ENCODE measurements around the gene AK4.

AK4 gene

GRCh38 chr1:65176591-65176990 lies 28.6 kb downstream of the AK4 start:
- DNase-seq (ENCODE audit: low spot score), result no peak

DNA sequence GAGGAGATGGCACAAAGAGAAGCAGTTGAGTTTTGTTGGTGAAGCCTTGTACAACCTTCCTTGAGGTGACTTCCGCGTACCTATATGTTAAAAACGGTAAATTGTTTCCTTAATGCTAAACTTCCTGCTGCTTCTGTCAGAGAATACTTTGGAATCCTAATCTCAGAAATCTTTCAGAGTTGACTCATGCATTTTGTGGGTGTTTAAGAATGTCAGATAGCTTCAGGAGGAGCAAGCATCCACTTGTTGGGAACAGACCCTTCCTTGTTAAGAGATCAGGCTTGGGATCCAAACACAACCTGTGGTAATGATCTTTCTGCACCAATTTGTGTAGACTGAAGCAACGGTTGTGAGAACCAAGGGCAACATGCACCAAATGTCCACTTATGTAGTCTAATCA lies 29.5 kb downstream of the AK4 start:
- no peak for DNase-seq (ENCODE audit: low spot score)

- no peak for DNase-seq (ENCODE audit: low spot score)
Observed at GRCh38 chr1:65178235-65178634, 30.2 kb downstream of the AK4 start.

DNA sequence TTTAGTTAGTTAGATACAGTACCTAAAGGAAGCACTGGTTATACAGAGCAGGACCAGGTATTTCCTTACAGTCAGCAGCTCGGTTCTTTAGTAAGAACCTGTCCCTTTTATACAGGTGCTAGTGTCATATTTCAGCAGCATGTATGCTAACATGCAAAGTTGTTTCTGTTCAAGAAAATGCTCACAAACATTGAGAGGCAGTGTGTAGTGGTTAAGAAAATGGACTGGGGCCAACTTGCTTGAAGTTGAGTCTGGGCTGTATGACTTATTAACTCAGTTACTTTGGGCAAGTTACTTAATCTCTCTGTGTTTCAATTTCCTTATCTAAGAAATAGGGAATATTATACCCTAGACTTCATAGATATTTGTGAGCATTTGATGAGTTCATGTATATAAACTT lies 31.1 kb downstream of the AK4 start:
- no peak for DNase-seq (ENCODE audit: low spot score)

GRCh38 chr1:65180977-65181376 lies 33.0 kb downstream of the AK4 start:
- DNase-seq (ENCODE audit: low spot score), result no peak

- no peak for DNase-seq (ENCODE audit: low spot score)
Observed at GRCh38 chr1:65182658-65183268, 34.8 kb downstream of the AK4 start.

DNA sequence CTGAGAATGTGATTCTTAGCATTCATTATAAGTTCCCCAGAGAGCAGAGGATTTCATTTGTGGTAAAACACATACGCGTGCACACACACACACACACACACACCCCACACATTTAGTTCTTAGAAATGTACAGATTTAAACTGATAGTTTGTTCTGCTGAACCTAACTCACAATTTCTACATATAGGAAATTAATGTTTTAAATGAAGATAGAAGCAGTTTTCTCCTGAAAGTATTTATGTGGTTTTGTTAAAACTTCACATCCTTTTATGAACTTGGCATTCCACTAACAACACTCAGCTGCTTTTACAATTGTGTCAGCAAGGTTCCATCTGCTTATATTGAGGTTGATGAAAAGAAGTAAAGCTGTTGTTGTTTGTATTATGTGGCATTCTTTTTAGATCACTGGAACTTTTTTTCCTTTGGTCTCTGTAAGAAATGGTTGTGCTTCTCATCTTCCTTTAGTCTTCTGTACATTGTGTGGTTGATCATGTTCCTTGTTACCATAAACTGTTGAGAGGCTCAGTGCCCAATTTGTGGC lies 41.6 kb downstream of the AK4 start:
- no peak for DNase-seq (ENCODE audit: low spot score)

GRCh38 chr1:65190229-65190628 lies 42.2 kb downstream of the AK4 start:
- DNase-seq (ENCODE audit: low spot score), result no peak

- DNase-seq (ENCODE audit: low spot score), result no peak
Observed at GRCh38 chr1:65193129-65193695, 45.2 kb downstream of the AK4 start.

GRCh38 chr1:65195495-65196417 lies 47.8 kb downstream of the AK4 start:
- DNase-seq (ENCODE audit: low spot score), result no peak

GRCh38 chr1:65196926-65197325 lies 48.9 kb downstream of the AK4 start:
- DNase-seq (ENCODE audit: low spot score), result no peak

- DNase-seq (ENCODE audit: low spot score), result no peak
Observed at GRCh38 chr1:65197636-65198035, 49.6 kb downstream of the AK4 start.

- no peak for DNase-seq (ENCODE audit: low spot score)
Observed at GRCh38 chr1:65198096-65198495, 50.1 kb downstream of the AK4 start.

GRCh38 chr1:65200411-65200810 lies 52.4 kb downstream of the AK4 start:
- no peak for DNase-seq (ENCODE audit: low spot score)

DNA sequence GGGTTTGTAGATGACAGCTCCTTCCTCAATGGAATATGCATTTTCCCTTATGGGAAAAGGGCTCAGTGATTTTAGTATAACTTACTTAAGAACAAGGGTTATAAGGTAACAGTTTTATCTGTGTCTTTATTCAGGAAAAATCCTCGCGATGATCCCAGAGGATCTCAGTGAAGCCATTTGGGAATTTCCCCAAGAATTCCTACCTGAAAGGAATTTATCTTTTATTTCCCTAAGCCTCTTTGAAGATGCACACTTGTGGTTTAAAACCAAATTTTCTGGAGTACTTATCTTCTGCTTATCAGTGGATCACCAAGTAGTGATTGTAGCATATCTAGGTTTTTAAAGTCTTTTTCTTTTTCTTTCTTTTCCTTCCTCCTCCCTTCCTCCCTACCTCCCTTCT lies 58.8 kb downstream of the AK4 start:
- DNase-seq (ENCODE audit: low spot score), result no peak

- no peak for DNase-seq (ENCODE audit: low spot score)
Observed at GRCh38 chr1:65207317-65207716, 59.3 kb downstream of the AK4 start.

GRCh38 chr1:65208563-65208973 lies 60.6 kb downstream of the AK4 start:
- no peak for DNase-seq (ENCODE audit: low spot score)

DNA sequence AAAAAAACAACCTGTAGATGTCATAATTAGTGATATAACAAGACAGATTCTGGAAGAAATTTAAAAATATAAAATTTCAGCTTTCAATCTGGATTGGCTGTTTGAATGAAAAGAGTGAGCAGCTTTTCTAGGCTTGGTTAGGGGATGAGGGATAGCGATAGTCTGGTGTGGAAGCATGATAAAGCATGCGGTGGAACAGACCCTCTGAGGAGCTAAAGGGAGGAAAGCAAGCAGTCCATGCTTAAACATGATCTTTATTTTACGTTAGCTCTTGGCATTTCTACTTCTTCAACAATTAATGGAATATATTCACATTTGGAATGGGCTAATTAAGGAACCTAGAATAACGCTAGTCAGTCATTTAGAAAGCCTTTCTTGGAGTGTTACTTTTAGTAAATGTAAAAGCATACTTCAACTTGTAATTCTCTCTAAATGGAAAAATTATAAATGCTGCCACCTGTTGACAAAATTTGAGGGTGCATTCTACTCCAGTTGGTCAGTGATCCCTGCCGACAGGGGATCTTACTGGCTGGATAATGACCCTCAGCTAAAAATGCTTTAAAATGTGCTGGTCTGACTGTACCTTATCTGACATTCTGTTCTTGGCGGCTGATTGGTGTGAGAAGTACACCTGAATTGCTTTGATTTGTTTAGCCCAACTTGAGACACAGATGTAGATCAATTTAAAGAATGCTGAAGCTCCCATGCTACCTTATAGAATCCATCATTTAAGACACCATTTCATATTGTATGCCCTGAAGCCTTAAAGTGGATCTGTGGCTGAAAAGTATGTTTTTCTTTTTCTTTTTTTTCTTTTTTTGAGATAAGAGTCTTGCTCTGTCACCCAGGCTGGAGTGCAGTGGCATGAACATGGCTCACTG lies 61.2 kb downstream of the AK4 start:
- DNase-seq (ENCODE audit: low spot score), result peak; percentile 45

- no peak for DNase-seq (ENCODE audit: low spot score)
Observed at GRCh38 chr1:65210325-65210724, 62.3 kb downstream of the AK4 start.

- no peak for DNase-seq (ENCODE audit: low spot score)
Observed at GRCh38 chr1:65211331-65211730, 63.3 kb downstream of the AK4 start.

DNA sequence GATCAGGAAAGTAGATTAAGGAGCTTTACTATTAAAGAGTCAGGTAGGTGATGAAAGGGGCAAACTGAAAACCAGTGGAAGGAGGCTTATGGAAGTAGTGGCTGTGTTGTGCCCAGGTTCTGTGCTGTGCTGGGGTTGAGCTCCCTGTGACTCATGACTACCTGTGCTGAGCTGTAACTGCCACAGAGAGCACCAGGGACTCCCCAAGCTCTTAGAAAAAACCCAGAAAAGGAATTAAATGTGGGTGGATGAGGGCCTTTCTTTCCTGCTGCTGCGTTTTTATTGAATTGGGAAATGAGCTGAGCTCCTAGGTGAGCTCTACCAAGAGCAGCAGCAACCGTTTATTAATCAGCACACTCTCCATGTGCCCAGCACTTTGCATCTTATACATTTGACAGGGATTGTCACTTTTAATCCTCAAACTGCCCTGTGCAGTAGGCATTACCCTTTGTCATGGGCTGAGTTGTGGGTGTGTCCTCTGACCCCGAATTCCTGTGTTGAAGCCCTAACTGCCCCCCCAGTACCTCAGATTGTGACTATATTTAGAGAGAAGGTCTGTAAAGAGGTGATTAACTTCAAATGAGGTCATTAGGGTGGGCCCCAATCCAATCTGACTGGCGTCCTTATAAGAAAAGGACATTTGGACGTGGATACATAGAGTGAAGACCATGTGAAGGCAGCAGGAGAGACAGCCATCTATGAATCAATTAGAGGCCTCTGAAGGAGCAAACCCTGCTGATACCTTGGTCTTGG lies 65.4 kb downstream of the AK4 start:
- no peak for DNase-seq (ENCODE audit: low spot score)
